ENCODE results near the gene SNCAIP.
A peak's percentile ranks its signal among the peaks of the same experiment; 100 is the strongest.

Gene SNCAIP

GRCh38 chr5:122306461-122306860 lies 5.6 kb upstream of the SNCAIP start:
- Histone ChIP-seq H3K36me3 (ENCODE audit: insufficient read depth, low read length) (no peaks in the 10 kb centered on the region), H3K27ac (no peak overlapping the region), H3K9ac (ENCODE audit: insufficient read length) (no peak overlapping the region), H3K4me3 (no peak overlapping the region), H3K9me3 (ENCODE audit: low read depth, low read length) (no peaks in the 10 kb centered on the region)
- no peak for DNase-seq (ENCODE audit: low read depth, low spot score)
- TF ChIP-seq FOXP2 (optimal IDR thresholded peaks at IDR 0.05; ENCODE audit: control extremely low read depth, extremely low read length, insufficient read depth) (no peak), POLR2AphosphoS5 (IDR thresholded peaks at IDR 0.05; ENCODE audit: borderline replicate concordance, low read depth, low read length) (no peak), EZH2 (IDR thresholded peaks at IDR 0.05) (no peak)

DNA sequence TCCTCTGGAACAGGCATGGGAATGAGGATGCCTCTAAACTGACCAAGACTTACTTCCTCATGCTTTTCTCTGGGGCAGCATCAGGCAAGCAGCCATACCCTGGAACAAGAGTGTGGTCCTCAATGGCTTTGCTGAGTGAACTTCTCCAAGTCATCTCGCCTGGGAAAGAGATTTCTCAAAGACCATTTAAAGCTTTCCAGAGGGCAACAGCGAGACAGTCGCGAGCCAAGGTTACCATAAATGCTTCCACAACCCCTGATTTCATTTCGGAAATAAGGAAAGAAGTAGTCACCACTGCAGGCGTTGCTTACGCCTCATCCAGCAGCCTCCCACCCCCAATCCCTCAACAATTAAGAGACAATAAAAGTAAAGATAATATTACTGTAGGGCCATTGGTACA lies 1.1 kb upstream of the SNCAIP start:
- DNase-seq (ENCODE audit: low read depth, low spot score) = no peak
- Histone ChIP-seq H3K9ac (ENCODE audit: insufficient read length) (no peak overlapping the region), H3K4me3 (no peak overlapping the region), H3K36me3 (ENCODE audit: insufficient read depth, low read length) (no peaks in the 10 kb centered on the region), H3K27ac (no peak overlapping the region), H3K9me3 (ENCODE audit: low read depth, low read length) (no peaks in the 10 kb centered on the region)
- TF ChIP-seq POLR2AphosphoS5 (IDR thresholded peaks at IDR 0.05; ENCODE audit: borderline replicate concordance, low read depth, low read length) (no peak), FOXP2 (optimal IDR thresholded peaks at IDR 0.05; ENCODE audit: control extremely low read depth, extremely low read length, insufficient read depth) (no peak), EZH2 (IDR thresholded peaks at IDR 0.05) (no peak)

- TF ChIP-seq FOXP2 (optimal IDR thresholded peaks at IDR 0.05; ENCODE audit: control extremely low read depth, extremely low read length, insufficient read depth) (no peak), EZH2 (IDR thresholded peaks at IDR 0.05) (peak; percentile 51), POLR2AphosphoS5 (IDR thresholded peaks at IDR 0.05; ENCODE audit: borderline replicate concordance, low read depth, low read length) (no peak)
- no peak overlapping the region for H3K27ac ChIP-seq
- no peak overlapping the region for H3K9ac ChIP-seq (ENCODE audit: insufficient read length)
- no peak for DNase-seq (ENCODE audit: low read depth, low spot score)
- peak overlapping the region; percentile 60 for H3K4me3 ChIP-seq
- no peaks in the 10 kb centered on the region for H3K9me3 ChIP-seq (ENCODE audit: low read depth, low read length)
- H3K36me3 ChIP-seq (ENCODE audit: insufficient read depth, low read length) = no peaks in the 10 kb centered on the region
Measured at GRCh38 chr5:122311497-122311960, 508 bp upstream of the SNCAIP start.

DNA sequence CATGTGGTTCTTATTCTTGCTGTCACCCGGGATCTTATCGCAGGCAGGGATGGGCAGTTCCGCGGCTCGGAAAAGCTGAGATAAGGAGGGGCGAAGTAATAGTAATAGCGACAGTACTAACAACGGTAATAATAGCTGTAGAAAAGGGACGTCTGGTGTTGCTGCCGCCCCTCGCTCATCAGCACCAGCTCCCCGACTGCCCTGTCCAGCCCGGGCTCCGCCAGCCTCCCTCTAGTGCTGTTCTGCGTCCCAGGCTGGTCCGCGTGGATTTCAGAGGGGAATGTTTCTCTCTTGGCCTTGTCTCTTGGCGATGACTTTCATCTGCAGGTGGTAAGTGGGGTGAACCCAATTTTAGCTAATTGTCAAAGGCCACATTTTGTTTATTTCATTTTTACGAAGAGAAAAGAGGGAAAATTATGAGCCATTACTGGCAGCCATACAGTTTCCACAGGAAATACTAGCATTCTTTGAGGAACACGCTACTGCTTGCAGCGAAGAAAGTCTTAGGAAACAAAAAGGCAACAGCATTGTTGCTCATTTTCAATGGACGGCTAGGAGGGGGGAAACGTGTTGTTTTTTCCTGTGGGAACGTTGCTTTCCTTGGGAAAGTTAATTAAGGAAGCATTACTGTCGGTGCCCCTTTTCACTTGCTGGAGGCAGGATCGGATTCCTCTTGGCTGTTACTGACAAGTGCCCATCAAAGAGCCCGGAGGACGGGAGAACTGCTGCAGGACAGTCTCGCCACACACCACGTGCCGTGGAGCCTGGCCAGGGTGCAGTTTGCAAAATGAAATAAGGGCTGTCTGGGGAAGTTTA lies 762 bp downstream of the SNCAIP start:
- Histone ChIP-seq H3K27ac (no peak overlapping the region), H3K9ac (ENCODE audit: insufficient read length) (no peak overlapping the region), H3K4me3 (peak overlapping the region; percentile 73), H3K36me3 (ENCODE audit: insufficient read depth, low read length) (no peaks in the 10 kb centered on the region), H3K9me3 (ENCODE audit: low read depth, low read length) (no peaks in the 10 kb centered on the region)
- TF ChIP-seq FOXP2 (optimal IDR thresholded peaks at IDR 0.05; ENCODE audit: control extremely low read depth, extremely low read length, insufficient read depth) (no peak), EZH2 (IDR thresholded peaks at IDR 0.05) (peak; percentile 32), POLR2AphosphoS5 (IDR thresholded peaks at IDR 0.05; ENCODE audit: borderline replicate concordance, low read depth, low read length) (no peak)
- DNase-seq (ENCODE audit: low read depth, low spot score) = no peak

DNA sequence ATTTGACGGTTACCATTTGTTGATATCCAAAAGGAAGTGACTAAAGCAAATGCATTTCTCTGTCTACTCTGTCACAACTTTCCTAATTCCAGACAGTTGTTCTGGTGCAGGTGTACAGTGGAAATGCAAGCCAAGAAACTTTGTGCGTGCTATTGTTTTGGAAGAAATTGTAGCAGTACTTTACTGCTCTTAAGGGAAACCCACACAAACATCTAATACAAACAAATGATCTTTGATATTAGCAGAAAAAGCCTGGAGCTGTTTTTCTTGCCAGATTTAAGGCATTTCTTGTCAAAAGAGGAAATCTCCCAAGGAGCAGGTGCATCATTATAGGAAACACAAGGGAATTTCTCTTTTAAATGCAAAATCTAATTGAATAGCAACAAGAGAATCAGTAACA lies 2.0 kb downstream of the SNCAIP start:
- H3K9me3 ChIP-seq (ENCODE audit: low read depth, low read length) = no peaks in the 10 kb centered on the region
- no peak for DNase-seq (ENCODE audit: low read depth, low spot score)
- no peak overlapping the region for H3K9ac ChIP-seq (ENCODE audit: insufficient read length)
- H3K36me3 ChIP-seq (ENCODE audit: insufficient read depth, low read length) = no peaks in the 10 kb centered on the region
- H3K27ac ChIP-seq = no peak overlapping the region
- H3K4me3 ChIP-seq = no peak overlapping the region
- TF ChIP-seq FOXP2 (optimal IDR thresholded peaks at IDR 0.05; ENCODE audit: control extremely low read depth, extremely low read length, insufficient read depth) (no peak), EZH2 (IDR thresholded peaks at IDR 0.05) (no peak), POLR2AphosphoS5 (IDR thresholded peaks at IDR 0.05; ENCODE audit: borderline replicate concordance, low read depth, low read length) (no peak)

- no peak for TF ChIP-seq EZH2 (IDR thresholded peaks at IDR 0.05)
- no peak for TF ChIP-seq POLR2AphosphoS5 (IDR thresholded peaks at IDR 0.05; ENCODE audit: borderline replicate concordance, low read depth, low read length)
- no peak overlapping the region for H3K9ac ChIP-seq (ENCODE audit: insufficient read length)
- no peak overlapping the region for H3K27ac ChIP-seq
Measured at GRCh38 chr5:122315521-122315920, 3.5 kb downstream of the SNCAIP start.

DNA sequence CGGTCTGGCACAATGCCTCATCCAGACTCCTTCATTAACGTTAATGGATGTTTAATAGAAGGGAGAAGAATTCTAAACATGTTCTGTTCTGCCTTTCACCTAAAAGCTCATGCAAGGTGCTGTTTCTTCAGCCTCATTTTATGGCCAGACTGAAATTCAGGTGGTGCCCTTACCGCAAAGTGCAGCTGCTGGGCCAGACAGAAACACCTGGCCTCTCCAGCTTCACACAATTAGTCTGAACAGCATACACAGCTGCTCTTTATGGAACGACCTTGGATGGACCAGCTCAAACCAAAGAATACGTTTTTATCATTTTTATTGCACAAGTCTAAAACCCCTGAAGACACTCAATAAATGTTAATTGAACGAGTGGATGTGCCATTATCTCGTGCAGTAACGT lies 4.6 kb downstream of the SNCAIP start:
- DNase-seq (ENCODE audit: low read depth, low spot score) = no peak
- Histone ChIP-seq H3K36me3 (ENCODE audit: insufficient read depth, low read length) (no peaks in the 10 kb centered on the region), H3K9me3 (ENCODE audit: low read depth, low read length) (no peaks in the 10 kb centered on the region), H3K9ac (ENCODE audit: insufficient read length) (no peak overlapping the region), H3K4me3 (no peak overlapping the region), H3K27ac (no peak overlapping the region)
- no peak for TF ChIP-seq POLR2AphosphoS5 (IDR thresholded peaks at IDR 0.05; ENCODE audit: borderline replicate concordance, low read depth, low read length)
- TF ChIP-seq EZH2 (IDR thresholded peaks at IDR 0.05) = no peak
- no peak for TF ChIP-seq FOXP2 (optimal IDR thresholded peaks at IDR 0.05; ENCODE audit: control extremely low read depth, extremely low read length, insufficient read depth)

More at GRCh38 chr5:122315521-122315920, 3.5 kb downstream of the SNCAIP start:
- no peak overlapping the region for H3K4me3 ChIP-seq
- H3K9me3 ChIP-seq (ENCODE audit: low read depth, low read length) = no peaks in the 10 kb centered on the region
- H3K36me3 ChIP-seq (ENCODE audit: insufficient read depth, low read length) = no peaks in the 10 kb centered on the region
- no peak for DNase-seq (ENCODE audit: low read depth, low spot score)

DNA sequence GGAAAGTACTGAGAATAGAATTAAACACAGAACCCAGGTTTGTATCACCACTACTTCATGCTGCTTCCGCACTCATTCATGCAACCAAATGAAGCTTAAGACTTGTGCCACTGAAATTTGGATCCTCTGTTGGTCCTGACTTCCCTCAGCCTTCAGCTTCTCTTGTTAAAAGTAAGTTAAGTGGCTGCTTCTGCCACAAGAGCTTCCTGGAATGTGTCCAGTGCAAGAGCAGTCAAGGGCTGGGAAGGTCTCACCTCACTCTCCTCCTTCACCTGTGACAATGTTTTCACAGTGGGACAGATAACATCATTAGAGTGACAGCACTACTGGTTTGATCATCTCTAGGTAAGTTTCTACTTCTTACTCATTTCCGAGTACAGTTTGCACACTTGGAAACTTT lies 7.9 kb downstream of the SNCAIP start:
- Histone ChIP-seq H3K9me3 (ENCODE audit: low read depth, low read length) (no peaks in the 10 kb centered on the region), H3K9ac (ENCODE audit: insufficient read length) (no peak overlapping the region), H3K27ac (no peak overlapping the region), H3K4me3 (no peak overlapping the region), H3K36me3 (ENCODE audit: insufficient read depth, low read length) (no peaks in the 10 kb centered on the region)
- DNase-seq (ENCODE audit: low read depth, low spot score) = no peak
- TF ChIP-seq FOXP2 (optimal IDR thresholded peaks at IDR 0.05; ENCODE audit: control extremely low read depth, extremely low read length, insufficient read depth) (no peak), POLR2AphosphoS5 (IDR thresholded peaks at IDR 0.05; ENCODE audit: borderline replicate concordance, low read depth, low read length) (no peak), EZH2 (IDR thresholded peaks at IDR 0.05) (no peak)

All from SK-N-MC (cell line).